A172 (cell line): ENCODE results near the gene TLCD1. TPM values are rescaled to one million over a fixed set of nuclear protein-coding genes. Genes with fewer than 3 reads are reported as not detected.

ENCODE experiments used
- DNase-seq: peaks from one replicate; pipeline ENCODE4 v3.0.0-alpha.2; 2015; ENCODE audit warnings: low spot score
- total RNA-seq: library from RNA; depleted of rRNA; stranded (reverse); fragments of >200 nt; shearing (Covaris generic); gene quantifications from 2 replicates; pipeline ENCODE4 v1.2.3, GENCODE V29; 2014; rRNA removed

The TLCD1 gene
- total RNA-seq, 1 experiment from 2014 or later = 3.3 TPM

DNA sequence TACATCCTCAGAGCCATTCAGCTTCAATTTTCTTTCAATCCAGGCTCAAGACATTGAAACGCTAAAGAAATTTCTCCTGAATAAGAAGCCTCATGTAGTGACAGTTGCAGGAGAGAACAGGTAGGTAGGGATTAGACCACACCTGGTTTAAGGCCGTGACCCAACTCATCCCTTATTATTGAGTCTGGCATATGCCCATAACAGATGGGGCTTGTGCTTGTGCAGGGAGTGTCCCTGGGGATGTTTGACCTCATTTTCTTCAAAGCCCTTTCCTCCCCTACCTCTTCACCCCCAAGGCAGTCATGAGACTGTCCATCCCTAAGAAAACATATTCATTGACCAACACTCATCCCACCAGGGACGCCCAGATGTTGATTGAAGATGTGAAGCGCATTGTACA is 39.7 kb downstream of the TLCD1 start:
- DNase-seq = no peak

DNA sequence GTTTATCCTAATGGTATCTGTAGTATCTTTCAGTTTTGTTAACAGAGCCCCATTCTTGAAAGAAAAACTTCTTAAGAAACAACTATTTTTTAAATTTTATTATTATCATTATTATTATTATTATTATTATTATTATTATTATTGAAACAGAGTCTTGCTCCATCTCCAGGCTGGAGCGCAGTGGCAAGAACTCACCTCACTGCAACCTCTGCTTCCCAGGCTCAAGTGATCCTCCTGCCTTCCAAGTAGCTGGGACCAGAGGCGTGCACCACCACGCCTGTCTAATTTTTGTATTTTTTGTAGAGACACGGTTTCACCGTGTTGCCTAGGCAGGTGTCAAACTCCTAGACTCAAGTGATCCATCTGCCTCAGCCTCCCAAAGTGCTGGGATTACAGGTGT is 40.7 kb downstream of the TLCD1 start:
- DNase-seq = no peak

DNA sequence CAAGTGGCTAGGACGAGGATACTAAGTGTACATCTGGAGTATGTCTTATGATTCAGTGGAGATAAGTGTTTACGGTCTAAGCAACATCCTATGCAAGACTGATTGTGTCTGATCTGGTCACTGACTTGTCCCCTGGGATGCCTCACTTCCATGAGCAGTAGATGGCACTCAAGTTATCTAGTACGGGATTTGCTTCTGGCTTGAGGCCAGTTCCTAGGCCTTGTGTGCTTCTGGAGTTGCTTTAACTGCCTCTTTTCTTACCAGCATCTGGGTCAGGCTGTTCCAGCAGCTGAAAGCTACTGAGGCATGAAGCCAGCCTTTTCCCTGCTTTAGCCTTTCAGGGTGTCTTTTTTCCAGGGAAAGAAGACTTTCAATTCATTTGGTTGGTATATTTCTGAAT is 41.1 kb downstream of the TLCD1 start:
- DNase-seq = peak; percentile 59

DNA sequence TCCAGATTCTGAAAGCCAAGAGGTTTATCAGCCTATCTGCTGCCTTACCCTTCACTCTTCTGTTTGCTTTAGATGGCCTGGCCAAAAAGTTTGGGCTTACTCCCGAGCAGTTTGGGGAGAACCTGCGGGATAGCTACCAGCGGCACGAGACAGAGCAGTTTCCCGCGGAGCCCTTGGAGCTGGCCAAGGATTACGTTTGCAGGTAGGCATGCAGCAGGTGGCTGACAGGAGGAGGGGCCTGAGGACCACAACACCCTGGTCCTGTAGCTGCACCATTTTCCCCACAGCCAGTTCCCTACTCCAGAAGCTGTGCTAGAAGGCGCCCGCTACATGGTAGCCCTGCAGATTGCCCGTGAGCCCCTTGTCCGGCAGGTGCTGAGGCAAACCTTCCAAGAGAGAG is 43.4 kb downstream of the TLCD1 start:
- DNase-seq = no peak

DNA sequence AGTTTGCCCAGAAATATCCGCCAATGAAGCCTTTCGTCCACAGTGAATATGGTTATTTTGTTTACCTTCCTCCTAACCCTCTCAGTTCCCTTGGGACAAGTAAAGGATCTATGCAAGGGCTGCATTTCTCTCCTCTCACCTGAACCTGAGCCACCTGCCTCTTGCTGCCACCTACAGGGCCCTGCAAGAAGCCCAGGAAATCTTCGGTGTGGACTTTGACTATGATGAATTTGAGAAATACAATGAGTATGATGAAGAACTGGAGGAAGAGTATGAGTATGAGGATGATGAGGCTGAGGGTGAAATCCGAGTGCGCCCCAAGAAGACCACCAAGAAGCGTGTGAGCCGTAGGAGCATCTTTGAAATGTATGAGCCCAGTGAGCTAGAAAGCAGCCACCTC is 50.1 kb downstream of the TLCD1 start:
- no peak for DNase-seq

DNA sequence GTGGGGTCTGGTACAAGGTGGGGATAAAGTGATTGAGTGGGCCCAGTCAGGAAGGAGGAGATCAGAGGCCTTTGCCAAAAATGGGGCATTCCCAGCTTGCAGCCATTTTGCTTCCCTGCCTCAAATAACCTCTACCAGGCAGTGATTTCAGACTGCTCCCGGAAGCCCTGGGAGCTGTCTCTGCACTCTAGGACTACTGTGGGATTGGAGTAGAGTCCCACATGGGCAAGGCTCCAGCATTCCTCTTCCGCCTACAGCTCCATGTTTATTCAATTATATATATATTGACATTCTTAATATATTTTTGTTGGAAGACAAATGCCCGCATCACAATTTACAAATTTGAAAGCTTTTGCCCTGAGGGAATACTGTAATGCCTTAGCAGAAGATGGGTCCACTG is 50.5 kb downstream of the TLCD1 start:
- no peak for DNase-seq

Other genes with a start within 250 kb of the TLCD1 start
- 0.22 TPM in 1 of 2 replicates, not detected in the other for gene FOXN1, start 219.9 kb downstream of the TLCD1 start, total RNA-seq
- 65.5 and 73.5 TPM in 2 replicates for gene UNC119, start 173.6 kb downstream of the TLCD1 start, total RNA-seq
- gene PIGS, start 154.7 kb downstream of the TLCD1 start, total RNA-seq = 48.9 and 83.5 TPM in 2 replicates
- 1.3 and 2.1 TPM in 2 replicates for gene ALDOC, start 149.3 kb downstream of the TLCD1 start, total RNA-seq
- 162 and 170 TPM in 2 replicates for gene SPAG5, start 127.2 kb downstream of the TLCD1 start, total RNA-seq
- gene RSKR, start 112.0 kb downstream of the TLCD1 start, total RNA-seq = 6.5 and 8.4 TPM in 2 replicates
- gene BLTP2, start 81.1 kb downstream of the TLCD1 start, total RNA-seq = 119 and 131 TPM in 2 replicates
- gene SDF2, start 64.3 kb downstream of the TLCD1 start, total RNA-seq = 102 and 112 TPM in 2 replicates
- gene SUPT6H, start 64.0 kb downstream of the TLCD1 start, total RNA-seq = 52.7 and 55.8 TPM in 2 replicates
- gene PROCA1, start 14.3 kb downstream of the TLCD1 start, total RNA-seq = 1.2 and 2.0 TPM in 2 replicates
- gene RAB34, start 8.4 kb downstream of the TLCD1 start, total RNA-seq = 246 and 286 TPM in 2 replicates
- gene RPL23A, start 6.2 kb downstream of the TLCD1 start, total RNA-seq = 697 and 1,197 TPM in 2 replicates
- gene NEK8, start 2.6 kb upstream of the TLCD1 start, total RNA-seq = 1.5 and 2.5 TPM in 2 replicates
- 75.5 and 90.6 TPM in 2 replicates for gene TRAF4, start 17.8 kb upstream of the TLCD1 start, total RNA-seq
- gene FAM222B, start 116.6 kb upstream of the TLCD1 start, total RNA-seq = 9.2 and 10.2 TPM in 2 replicates
- gene ERAL1, start 128.8 kb upstream of the TLCD1 start, total RNA-seq = 45.1 and 66.6 TPM in 2 replicates
- 43.9 and 45.5 TPM in 2 replicates for gene FLOT2, start 171.5 kb upstream of the TLCD1 start, total RNA-seq
- gene DHRS13, start 176.8 kb upstream of the TLCD1 start, total RNA-seq = 12.7 and 13.9 TPM in 2 replicates
- 16.0 and 22.3 TPM in 2 replicates for gene PHF12, start 225.3 kb upstream of the TLCD1 start, total RNA-seq